Astrocyte (in vitro differentiated cells and primary cell): Measurements from ENCODE around the gene MARCKS. TPM values are rescaled to one million over a fixed set of nuclear protein-coding genes. Genes with fewer than 3 reads are reported as not detected.
A peak's percentile ranks its signal among the peaks of the same experiment; 100 is the strongest.

Experiments
- DNase-seq: peaks from one replicate; pipeline ENCODE4 v3.0.0-alpha.2; 2010; ENCODE audit warnings: low read depth
- FAIRE-seq: peaks from 2 replicates; lab custom pipeline; 2011; peaks lifted over from hg19 to GRCh38; lab: Jason Lieb, UNC
- H2AFZ ChIP-seq: 2 replicates; pipeline ENCODE4 v1.6.0; 2012; ENCODE audit warnings: low read depth, low read length, inconsistent platforms
- H3K27ac ChIP-seq: 2 replicates; pipeline ENCODE4 v1.5.1; 2011; ENCODE audit warnings: low read depth, low read length, inconsistent platforms
- H3K27me3 ChIP-seq: 2 replicates; pipeline ENCODE4 v1.6.0; 2011; ENCODE audit warnings: low read length, inconsistent platforms; ENCODE audit not compliant: insufficient read depth
- H3K36me3 ChIP-seq: 2 replicates; pipeline ENCODE4 v1.5.1; 2011; ENCODE audit warnings: low read length, inconsistent platforms; ENCODE audit not compliant: insufficient read depth
- H3K4me1 ChIP-seq: 2 replicates; pipeline ENCODE4 v1.5.1; 2011; ENCODE audit warnings: low read length, inconsistent platforms; ENCODE audit not compliant: insufficient read depth
- H3K4me2 ChIP-seq: 2 replicates; pipeline ENCODE4 v1.6.0; 2012; ENCODE audit warnings: low read length, inconsistent platforms
- H3K4me3 ChIP-seq: 2 replicates; pipeline ENCODE4 v1.5.1; 2011; ENCODE audit warnings: low read depth, mild to moderate bottlenecking, low read length, inconsistent platforms; ENCODE audit not compliant: insufficient read depth
- H3K79me2 ChIP-seq: 2 replicates; pipeline ENCODE4 v1.6.0; 2012; ENCODE audit warnings: mild to moderate bottlenecking, low read length, inconsistent platforms; ENCODE audit not compliant: insufficient read depth
- H3K9ac ChIP-seq: 2 replicates; pipeline ENCODE4 v1.6.0; 2012; ENCODE audit warnings: mild to moderate bottlenecking, low read length, inconsistent platforms
- H3K9me3 ChIP-seq: 2 replicates; pipeline ENCODE4 v1.5.1; 2012; ENCODE audit warnings: low read depth, mild to moderate bottlenecking, low read length, inconsistent platforms; ENCODE audit not compliant: insufficient read depth
- H4K20me1 ChIP-seq: 2 replicates; pipeline ENCODE4 v1.6.0; 2012; ENCODE audit warnings: low read length, inconsistent platforms; ENCODE audit not compliant: insufficient read depth
- H3K27ac Mint-ChIP-seq: one replicate; pipeline ENCODE4 v1.8.0; 2021; ENCODE audit warnings: mild to moderate bottlenecking, mixed read lengths; ENCODE audit not compliant: unreplicated experiment
- H3K27me3 Mint-ChIP-seq: one replicate; pipeline ENCODE4 v1.8.0; 2021; ENCODE audit warnings: low read depth, mixed read lengths; ENCODE audit not compliant: unreplicated experiment
- H3K36me3 Mint-ChIP-seq: one replicate; pipeline ENCODE4 v1.8.0; 2021; ENCODE audit warnings: low read depth, mixed read lengths; ENCODE audit not compliant: unreplicated experiment
- H3K4me1 Mint-ChIP-seq: one replicate; pipeline ENCODE4 v1.8.0; 2021; ENCODE audit warnings: low read depth, mixed read lengths; ENCODE audit not compliant: unreplicated experiment
- H3K4me3 Mint-ChIP-seq: one replicate; pipeline ENCODE4 v1.8.0; 2021; ENCODE audit warnings: mild to moderate bottlenecking, moderate library complexity, mixed read lengths; ENCODE audit not compliant: unreplicated experiment
- H3K9me3 Mint-ChIP-seq: one replicate; pipeline ENCODE4 v1.8.0; 2021; ENCODE audit warnings: mild to moderate bottlenecking, mixed read lengths; ENCODE audit not compliant: unreplicated experiment
- EZH2 ChIP-seq: IDR thresholded peaks from 2 replicates; pipeline ENCODE4 v1.6.1; 2012; ENCODE audit warnings: mild to moderate bottlenecking, low read length, inconsistent platforms; ENCODE audit not compliant: insufficient read depth
- total RNA-seq: library from RNA; stranded (reverse); gene quantifications from 2 replicates; pipeline ENCODE4 v1.2.1, GENCODE V29; 2021
- TF ChIP-seq, protein P1 (sequence below): IDR thresholded peaks from 2 replicates; pipeline ENCODE4 v1.5.1; 2011; ENCODE audit warnings: low read depth, mild to moderate bottlenecking, inconsistent platforms, low read length, moderate library complexity; ENCODE audit not compliant: insufficient read depth

The MARCKS gene
- total RNA-seq, 1 donor from 2014 or later = 261 TPM

DNA sequence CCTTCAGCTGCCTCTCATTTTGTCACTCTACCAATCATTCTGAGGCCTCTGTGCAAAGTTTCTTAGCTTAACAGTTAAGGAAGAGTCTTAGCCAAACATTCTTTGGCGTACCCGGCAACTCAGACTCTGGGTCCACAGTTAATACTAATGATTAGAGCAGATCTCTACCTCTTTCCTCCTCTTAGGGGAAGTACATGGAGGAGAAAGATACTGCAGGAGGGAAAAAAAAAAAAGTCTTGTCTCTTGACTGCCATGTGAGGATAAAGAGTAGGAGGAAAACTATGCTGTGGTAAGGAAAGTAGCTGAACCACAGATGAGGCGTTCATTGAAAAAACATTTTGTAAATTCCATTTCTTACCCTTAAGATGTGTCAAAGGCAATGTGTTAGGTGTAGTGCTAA lies 44.0 kb upstream of the MARCKS start:
- DNase-seq = peak; percentile 97

DNA sequence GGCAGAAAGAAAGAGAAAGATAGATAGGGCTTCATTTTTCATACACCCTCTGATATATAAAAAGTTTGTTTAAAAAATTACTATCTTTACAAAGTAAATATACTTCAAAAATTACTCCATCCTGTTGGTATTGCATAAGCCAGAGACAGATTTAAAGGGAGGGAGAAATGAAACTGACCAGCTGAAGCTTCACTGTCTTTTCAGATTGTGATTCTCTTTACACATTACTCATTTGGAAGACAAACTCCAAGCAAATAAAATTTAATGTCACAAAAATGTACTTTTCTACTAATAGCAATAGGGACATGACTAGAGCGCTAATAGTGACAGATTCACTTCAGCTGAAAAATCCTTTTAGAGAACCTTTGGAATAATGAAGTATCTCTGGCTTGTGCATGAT lies 38.6 kb upstream of the MARCKS start:
- Histone ChIP-seq H3K4me3 (no peak overlapping the region), H2AFZ (no peak overlapping the region), H3K36me3 (no peaks in the 10 kb centered on the region), H3K9ac (no peak overlapping the region), H3K27ac (no peak overlapping the region), H3K4me1 (peaks cover 5% of the 10 kb centered on the region), H3K4me2 (no peak overlapping the region), H3K27me3 (no peaks in the 10 kb centered on the region), H3K9me3 (no peaks in the 10 kb centered on the region), H3K79me2 (no peaks in the 10 kb centered on the region), H4K20me1 (no peaks in the 10 kb centered on the region)
- Mint-ChIP-seq H3K27ac (peak overlapping the region; percentile 94), H3K36me3 (no peaks in the 10 kb centered on the region), H3K27me3 (no peaks in the 10 kb centered on the region), H3K9me3 (no peaks in the 10 kb centered on the region), H3K4me1 (peaks cover 21% of the 10 kb centered on the region), H3K4me3 (no peak overlapping the region)
- FAIRE-seq (no peak), DNase-seq (no peak)
- TF ChIP-seq, protein P1, sequence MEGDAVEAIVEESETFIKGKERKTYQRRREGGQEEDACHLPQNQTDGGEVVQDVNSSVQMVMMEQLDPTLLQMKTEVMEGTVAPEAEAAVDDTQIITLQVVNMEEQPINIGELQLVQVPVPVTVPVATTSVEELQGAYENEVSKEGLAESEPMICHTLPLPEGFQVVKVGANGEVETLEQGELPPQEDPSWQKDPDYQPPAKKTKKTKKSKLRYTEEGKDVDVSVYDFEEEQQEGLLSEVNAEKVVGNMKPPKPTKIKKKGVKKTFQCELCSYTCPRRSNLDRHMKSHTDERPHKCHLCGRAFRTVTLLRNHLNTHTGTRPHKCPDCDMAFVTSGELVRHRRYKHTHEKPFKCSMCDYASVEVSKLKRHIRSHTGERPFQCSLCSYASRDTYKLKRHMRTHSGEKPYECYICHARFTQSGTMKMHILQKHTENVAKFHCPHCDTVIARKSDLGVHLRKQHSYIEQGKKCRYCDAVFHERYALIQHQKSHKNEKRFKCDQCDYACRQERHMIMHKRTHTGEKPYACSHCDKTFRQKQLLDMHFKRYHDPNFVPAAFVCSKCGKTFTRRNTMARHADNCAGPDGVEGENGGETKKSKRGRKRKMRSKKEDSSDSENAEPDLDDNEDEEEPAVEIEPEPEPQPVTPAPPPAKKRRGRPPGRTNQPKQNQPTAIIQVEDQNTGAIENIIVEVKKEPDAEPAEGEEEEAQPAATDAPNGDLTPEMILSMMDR = no peak
- TF ChIP-seq EZH2 = no peak

More for the DNA sequence above, 44.0 kb upstream of the MARCKS start:
- no peak overlapping the region for H3K4me3 ChIP-seq
- H3K27me3 ChIP-seq = no peaks in the 10 kb centered on the region
- peak overlapping the region; percentile 70 for H3K4me2 ChIP-seq
- H3K9me3 Mint-ChIP-seq = no peaks in the 10 kb centered on the region
- H3K79me2 ChIP-seq = no peaks in the 10 kb centered on the region
- H3K9ac ChIP-seq = peak overlapping the region; percentile 42
- TF ChIP-seq, protein P1 = no peak
- no peak for TF ChIP-seq EZH2
- peaks cover 12% of the 10 kb centered on the region for H3K4me1 Mint-ChIP-seq
- no peaks in the 10 kb centered on the region for H3K9me3 ChIP-seq
- peak; percentile 97 for FAIRE-seq
- H3K27ac Mint-ChIP-seq = peak overlapping the region; percentile 90
- peaks cover 13% of the 10 kb centered on the region for H3K4me1 ChIP-seq
- peak overlapping the region; percentile 65 for H2AFZ ChIP-seq
- peak overlapping the region; percentile 91 for H3K27ac ChIP-seq
- no peaks in the 10 kb centered on the region for H3K27me3 Mint-ChIP-seq
- no peaks in the 10 kb centered on the region for H4K20me1 ChIP-seq
- H3K36me3 Mint-ChIP-seq = no peaks in the 10 kb centered on the region
- no peaks in the 10 kb centered on the region for H3K36me3 ChIP-seq
- H3K4me3 Mint-ChIP-seq = no peak overlapping the region

DNA sequence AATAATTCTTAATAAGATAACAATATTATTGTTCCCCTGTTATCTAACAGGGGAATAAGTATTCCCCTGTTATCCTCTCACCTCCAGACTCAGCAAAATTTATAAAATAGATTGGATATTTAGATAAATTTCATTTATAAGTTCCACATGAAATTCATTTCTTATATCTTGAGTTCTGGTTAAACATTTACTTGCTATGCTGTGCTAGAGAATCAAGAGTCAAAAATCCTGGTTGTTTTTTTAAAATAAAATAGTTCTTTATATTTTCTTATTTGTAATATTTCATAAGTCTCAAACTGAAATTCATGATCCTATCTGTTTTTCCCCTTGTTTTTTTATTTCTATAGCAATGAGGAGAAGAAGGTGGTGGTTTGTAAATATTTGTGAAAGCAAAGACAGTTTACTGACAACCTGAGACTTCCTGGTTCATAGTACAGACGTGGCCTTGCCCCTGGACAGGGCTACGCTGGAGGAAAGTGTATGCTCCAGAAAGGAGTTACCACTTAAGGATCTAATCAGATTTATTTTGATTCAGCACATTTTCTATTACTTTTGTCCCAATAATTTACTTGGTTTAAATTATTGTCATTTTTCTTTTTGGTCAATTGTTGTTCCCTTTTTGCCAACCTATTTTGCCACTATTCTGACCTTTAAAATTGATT lies 37.8 kb upstream of the MARCKS start:
- no peak for FAIRE-seq
- Mint-ChIP-seq H3K27ac (peak overlapping the region; percentile 69), H3K27me3 (no peaks in the 10 kb centered on the region), H3K36me3 (no peaks in the 10 kb centered on the region), H3K9me3 (no peaks in the 10 kb centered on the region), H3K4me1 (peaks cover 16% of the 10 kb centered on the region), H3K4me3 (no peak overlapping the region)
- Histone ChIP-seq H3K9ac (no peak overlapping the region), H3K4me2 (no peak overlapping the region), H2AFZ (no peak overlapping the region), H4K20me1 (no peaks in the 10 kb centered on the region), H3K27me3 (no peaks in the 10 kb centered on the region), H3K4me1 (no peaks in the 10 kb centered on the region), H3K9me3 (no peaks in the 10 kb centered on the region), H3K79me2 (no peaks in the 10 kb centered on the region), H3K4me3 (no peak overlapping the region), H3K27ac (no peak overlapping the region), H3K36me3 (no peaks in the 10 kb centered on the region)
- no peak for TF ChIP-seq EZH2
- TF ChIP-seq, protein P1 = no peak
- no peak for DNase-seq
